H1 (cell line): ENCODE measurements around the gene ZFP1. TPM values are rescaled to one million over a fixed set of nuclear protein-coding genes. Genes with fewer than 3 reads are reported as not detected.

Experiments
- ASH2L ChIP-seq: fragments of 200-600, 300-600 bp; sonication (generic); IDR thresholded peaks from one replicate; pipeline ENCODE4 v1.7.1; 2017; ENCODE audit warnings: low read length
- BRCA1 ChIP-seq: IDR thresholded peaks from 2 replicates; pipeline ENCODE4 v1.6.1; 2012; ENCODE audit warnings: low read depth, low read length, improper control_type of control experiment
- CEBPB ChIP-seq: IDR thresholded peaks from 2 replicates; pipeline ENCODE4 v1.6.1; 2012; ENCODE audit warnings: low read depth, low read length
- CHD1 ChIP-seq: IDR thresholded peaks from 2 replicates; pipeline ENCODE4 v1.6.1; 2012; ENCODE audit warnings: low read depth, low read length, improper control_type of control experiment
- E2F6 ChIP-seq: IDR thresholded peaks from 2 replicates; pipeline ENCODE4 v1.6.1; 2012; ENCODE audit warnings: inconsistent platforms
- GABPA ChIP-seq: IDR thresholded peaks from 2 replicates; pipeline ENCODE4 v1.6.1; 2011; ENCODE audit warnings: mild to moderate bottlenecking, low read length, moderate library complexity, borderline replicate concordance; ENCODE audit not compliant: insufficient read depth
- RBBP5 ChIP-seq: IDR thresholded peaks from 2 replicates; pipeline ENCODE4 v1.7.1; 2012; ENCODE audit warnings: low read depth, mild to moderate bottlenecking, inconsistent platforms, low read length, moderate library complexity, borderline replicate concordance
- RFX5 ChIP-seq: IDR thresholded peaks from 2 replicates; pipeline ENCODE4 v1.6.1; 2011; ENCODE audit warnings: low read depth, low read length, improper control_type of control experiment, borderline replicate concordance
- RNF2 ChIP-seq: fragments of 200-900, 300-1000 bp; sonication (generic); IDR thresholded peaks from 2 replicates; pipeline ENCODE4 v1.7.1; 2016; ENCODE audit warnings: borderline replicate concordance, low read depth, mild to moderate bottlenecking, antibody characterized with exemption, low read length; ENCODE audit not compliant: poor library complexity, severe bottlenecking; ENCODE audit errors: missing control alignments
- TAF7 ChIP-seq: optimal IDR thresholded peaks from 2 replicates; pipeline ENCODE3; 2011; ENCODE audit warnings: low read depth, mild to moderate bottlenecking, inconsistent platforms, low read length, moderate library complexity, borderline replicate concordance
- polyA plus RNA-seq, 7 experiments: library from polyadenylated mRNA; depleted of rRNA in 3 of 7; stranded (reverse) in 5 of 7; unstranded in 2 of 7; fragments of >200 nt in 5 of 7; fragments of 200-250 nt in 2 of 7; gene quantifications; 1 replicate in 5 of 7; 2 replicates in 1 of 7; 4 replicates in 1 of 7; pipeline versions ENCODE4 v1.2.1 to v1.2.3, GENCODE V29; 2011 to 2013; ENCODE audit warnings: missing spikeins in 2 of 7, mixed read lengths in 2 of 7
- total RNA-seq: library from RNA; stranded (reverse); fragmentation: NEBNext Ultra II Directional; extraction: Animal tissue kit (Norgen Biotek cat#: 25700); gene quantifications from 2 replicates; pipeline ENCODE4 v1.2.1, GENCODE V29; 2021
- TF ChIP-seq, protein P1 (sequence below): fragments of 300-600 bp; sonication (generic); IDR thresholded peaks from 2 replicates; pipeline ENCODE4 v1.7.1; 2012; ENCODE audit warnings: low read length, moderate library complexity, mild to moderate bottlenecking, inconsistent platforms; ENCODE audit not compliant: insufficient replicate concordance

Gene ZFP1
- total and polyA plus RNA-seq, 2 of the 8 experiments (the other 6 are each of a cell fraction or from before 2014, with no cell fraction given): 4.0 to 11.2 TPM

- TF ChIP-seq, protein P1, sequence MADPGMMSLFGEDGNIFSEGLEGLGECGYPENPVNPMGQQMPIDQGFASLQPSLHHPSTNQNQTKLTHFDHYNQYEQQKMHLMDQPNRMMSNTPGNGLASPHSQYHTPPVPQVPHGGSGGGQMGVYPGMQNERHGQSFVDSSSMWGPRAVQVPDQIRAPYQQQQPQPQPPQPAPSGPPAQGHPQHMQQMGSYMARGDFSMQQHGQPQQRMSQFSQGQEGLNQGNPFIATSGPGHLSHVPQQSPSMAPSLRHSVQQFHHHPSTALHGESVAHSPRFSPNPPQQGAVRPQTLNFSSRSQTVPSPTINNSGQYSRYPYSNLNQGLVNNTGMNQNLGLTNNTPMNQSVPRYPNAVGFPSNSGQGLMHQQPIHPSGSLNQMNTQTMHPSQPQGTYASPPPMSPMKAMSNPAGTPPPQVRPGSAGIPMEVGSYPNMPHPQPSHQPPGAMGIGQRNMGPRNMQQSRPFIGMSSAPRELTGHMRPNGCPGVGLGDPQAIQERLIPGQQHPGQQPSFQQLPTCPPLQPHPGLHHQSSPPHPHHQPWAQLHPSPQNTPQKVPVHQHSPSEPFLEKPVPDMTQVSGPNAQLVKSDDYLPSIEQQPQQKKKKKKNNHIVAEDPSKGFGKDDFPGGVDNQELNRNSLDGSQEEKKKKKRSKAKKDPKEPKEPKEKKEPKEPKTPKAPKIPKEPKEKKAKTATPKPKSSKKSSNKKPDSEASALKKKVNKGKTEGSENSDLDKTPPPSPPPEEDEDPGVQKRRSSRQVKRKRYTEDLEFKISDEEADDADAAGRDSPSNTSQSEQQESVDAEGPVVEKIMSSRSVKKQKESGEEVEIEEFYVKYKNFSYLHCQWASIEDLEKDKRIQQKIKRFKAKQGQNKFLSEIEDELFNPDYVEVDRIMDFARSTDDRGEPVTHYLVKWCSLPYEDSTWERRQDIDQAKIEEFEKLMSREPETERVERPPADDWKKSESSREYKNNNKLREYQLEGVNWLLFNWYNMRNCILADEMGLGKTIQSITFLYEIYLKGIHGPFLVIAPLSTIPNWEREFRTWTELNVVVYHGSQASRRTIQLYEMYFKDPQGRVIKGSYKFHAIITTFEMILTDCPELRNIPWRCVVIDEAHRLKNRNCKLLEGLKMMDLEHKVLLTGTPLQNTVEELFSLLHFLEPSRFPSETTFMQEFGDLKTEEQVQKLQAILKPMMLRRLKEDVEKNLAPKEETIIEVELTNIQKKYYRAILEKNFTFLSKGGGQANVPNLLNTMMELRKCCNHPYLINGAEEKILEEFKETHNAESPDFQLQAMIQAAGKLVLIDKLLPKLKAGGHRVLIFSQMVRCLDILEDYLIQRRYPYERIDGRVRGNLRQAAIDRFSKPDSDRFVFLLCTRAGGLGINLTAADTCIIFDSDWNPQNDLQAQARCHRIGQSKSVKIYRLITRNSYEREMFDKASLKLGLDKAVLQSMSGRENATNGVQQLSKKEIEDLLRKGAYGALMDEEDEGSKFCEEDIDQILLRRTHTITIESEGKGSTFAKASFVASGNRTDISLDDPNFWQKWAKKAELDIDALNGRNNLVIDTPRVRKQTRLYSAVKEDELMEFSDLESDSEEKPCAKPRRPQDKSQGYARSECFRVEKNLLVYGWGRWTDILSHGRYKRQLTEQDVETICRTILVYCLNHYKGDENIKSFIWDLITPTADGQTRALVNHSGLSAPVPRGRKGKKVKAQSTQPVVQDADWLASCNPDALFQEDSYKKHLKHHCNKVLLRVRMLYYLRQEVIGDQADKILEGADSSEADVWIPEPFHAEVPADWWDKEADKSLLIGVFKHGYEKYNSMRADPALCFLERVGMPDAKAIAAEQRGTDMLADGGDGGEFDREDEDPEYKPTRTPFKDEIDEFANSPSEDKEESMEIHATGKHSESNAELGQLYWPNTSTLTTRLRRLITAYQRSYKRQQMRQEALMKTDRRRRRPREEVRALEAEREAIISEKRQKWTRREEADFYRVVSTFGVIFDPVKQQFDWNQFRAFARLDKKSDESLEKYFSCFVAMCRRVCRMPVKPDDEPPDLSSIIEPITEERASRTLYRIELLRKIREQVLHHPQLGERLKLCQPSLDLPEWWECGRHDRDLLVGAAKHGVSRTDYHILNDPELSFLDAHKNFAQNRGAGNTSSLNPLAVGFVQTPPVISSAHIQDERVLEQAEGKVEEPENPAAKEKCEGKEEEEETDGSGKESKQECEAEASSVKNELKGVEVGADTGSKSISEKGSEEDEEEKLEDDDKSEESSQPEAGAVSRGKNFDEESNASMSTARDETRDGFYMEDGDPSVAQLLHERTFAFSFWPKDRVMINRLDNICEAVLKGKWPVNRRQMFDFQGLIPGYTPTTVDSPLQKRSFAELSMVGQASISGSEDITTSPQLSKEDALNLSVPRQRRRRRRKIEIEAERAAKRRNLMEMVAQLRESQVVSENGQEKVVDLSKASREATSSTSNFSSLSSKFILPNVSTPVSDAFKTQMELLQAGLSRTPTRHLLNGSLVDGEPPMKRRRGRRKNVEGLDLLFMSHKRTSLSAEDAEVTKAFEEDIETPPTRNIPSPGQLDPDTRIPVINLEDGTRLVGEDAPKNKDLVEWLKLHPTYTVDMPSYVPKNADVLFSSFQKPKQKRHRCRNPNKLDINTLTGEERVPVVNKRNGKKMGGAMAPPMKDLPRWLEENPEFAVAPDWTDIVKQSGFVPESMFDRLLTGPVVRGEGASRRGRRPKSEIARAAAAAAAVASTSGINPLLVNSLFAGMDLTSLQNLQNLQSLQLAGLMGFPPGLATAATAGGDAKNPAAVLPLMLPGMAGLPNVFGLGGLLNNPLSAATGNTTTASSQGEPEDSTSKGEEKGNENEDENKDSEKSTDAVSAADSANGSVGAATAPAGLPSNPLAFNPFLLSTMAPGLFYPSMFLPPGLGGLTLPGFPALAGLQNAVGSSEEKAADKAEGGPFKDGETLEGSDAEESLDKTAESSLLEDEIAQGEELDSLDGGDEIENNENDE: no peak
- no peak for TF ChIP-seq RNF2
- no peak for TF ChIP-seq CEBPB
- TF ChIP-seq RFX5: no peak
- no peak for TF ChIP-seq RBBP5
- no peak for TF ChIP-seq E2F6
- TF ChIP-seq CHD1: no peak
- TF ChIP-seq TAF7: no peak
- TF ChIP-seq GABPA: no peak
- no peak for TF ChIP-seq ASH2L
- no peak for TF ChIP-seq BRCA1
These were observed 33.3 kb downstream of the ZFP1 start (continued) for GRCh38 chr16:75181630-75182029.
